K562 (cell line): ENCODE results near the gene ERLIN1. TPM values are rescaled to one million over a fixed set of nuclear protein-coding genes. Genes with fewer than 3 reads are reported as not detected.

Experiments
- ATAC-seq: fragments of 200-7000 bp; cut with Tn5 transposase; 3 replicates; pipeline ENCODE4 v1.9.1; 2020; ENCODE audit warnings: moderate library complexity
- BruUV-seq: library from RNA; stranded (reverse); fragments of 400-500 nt; replicated peaks from 2 replicates; lab custom pipeline; 2021; lab: Mats Ljungman, UMichigan
- CTCF ChIA-PET: fragments of 300-600 bp; formaldehyde crosslinking; extraction: SDS; loops from one replicate; lab custom pipeline; 2021; ENCODE audit warnings: low intra/inter-chr PET ratio; lab: Yijun Ruan, JAX
- POLR2A ChIA-PET: fragments of 300-600, 350-650 bp; sonication (Branson Sonifier 250); formaldehyde crosslinking; extraction: SDS; loops from one replicate; lab custom pipeline; 2021; ENCODE audit warnings: antibody characterized with exemption, inconsistent platforms; lab: Yijun Ruan, JAX
- DNase-seq, 4 experiments: peaks; one replicate each; pipeline versions ENCODE4 v3.0.0 to v3.0.0-alpha.2; 2011 to 2018; ENCODE audit warnings: low spot score in 3 of 4, mixed read lengths in 3 of 4; ENCODE audit errors: extremely low read depth in 1 of 4
- FAIRE-seq: peaks from 2 replicates; lab custom pipeline; 2011; peaks lifted over from hg19 to GRCh38; lab: Jason Lieb, UNC
- H2AFZ ChIP-seq: 2 replicates; pipeline ENCODE4 v1.6.0; 2011; ENCODE audit warnings: low read depth, low read length, control low read depth, inconsistent platforms
- H3K27ac ChIP-seq: fragments of 200-600 bp; 3 replicates; pipeline ENCODE4 v1.8.0; 2011; ENCODE audit warnings: low read depth, mild to moderate bottlenecking, control low read depth, inconsistent platforms, low read length, moderate library complexity, mixed read lengths; ENCODE audit errors: extremely low read depth
- H3K27me3 ChIP-seq, 2 experiments: fragments of 300-600 bp in 1 of 2; 2 replicates in 1 of 2; 3 replicates in 1 of 2; pipeline versions ENCODE4 v1.6.0 to v1.8.0; 2011; ENCODE audit warnings: inconsistent platforms in 2 of 2, low read length in 2 of 2, mild to moderate bottlenecking in 1 of 2, mixed read lengths in 1 of 2, moderate library complexity in 1 of 2; ENCODE audit not compliant: control insufficient read depth in 2 of 2, insufficient read depth in 2 of 2
- H3K36me3 ChIP-seq: fragments of 300-600 bp; 3 replicates; pipeline ENCODE4 v1.8.0; 2011; ENCODE audit warnings: mild to moderate bottlenecking, low read length, inconsistent platforms; ENCODE audit not compliant: control insufficient read depth, insufficient read depth
- H3K4me1 ChIP-seq, 2 experiments: fragments of 200-600 bp in 1 of 2; replicated peaks in 1 of 2; 2 replicates in 1 of 2; 3 replicates in 1 of 2; pipeline versions ENCODE4 v1.5.1 to v1.8.0; 2011; ENCODE audit warnings: inconsistent platforms in 2 of 2, low read length in 2 of 2, mild to moderate bottlenecking in 1 of 2, mixed read lengths in 1 of 2, moderate library complexity in 1 of 2; ENCODE audit not compliant: control insufficient read depth in 2 of 2, insufficient read depth in 2 of 2
- H3K4me2 ChIP-seq: 2 replicates; pipeline ENCODE4 v1.6.1; 2011; ENCODE audit warnings: low read length, control low read depth, inconsistent platforms, mixed read lengths; ENCODE audit not compliant: insufficient read depth
- H3K4me3 ChIP-seq: fragments of 200-600 bp; sonication (generic), shearing (Covaris generic); 2 replicates; pipeline ENCODE4 v1.5.1; 2016; ENCODE audit warnings: control low read depth, inconsistent platforms
- H3K79me2 ChIP-seq: fragments of 200-600 bp; 3 replicates; pipeline ENCODE4 v1.8.0; 2011; ENCODE audit warnings: low read length, inconsistent platforms; ENCODE audit not compliant: control insufficient read depth, insufficient read depth
- H3K9ac ChIP-seq, 2 experiments: 2 replicates each; pipeline versions ENCODE4 v1.6.0 to v1.6.1; 2011; ENCODE audit warnings: low read depth in 2 of 2, low read length in 2 of 2, control low read depth in 1 of 2, inconsistent platforms in 1 of 2, mild to moderate bottlenecking in 1 of 2, mixed read lengths in 1 of 2; ENCODE audit not compliant: insufficient read depth in 1 of 2
- H3K9me1 ChIP-seq: one replicate; pipeline ENCODE4 v1.6.0; 2011; ENCODE audit warnings: inconsistent platforms, mild to moderate bottlenecking, low read length, moderate library complexity; ENCODE audit not compliant: control insufficient read depth, insufficient read depth
- H3K9me3 ChIP-seq: replicated peaks from 2 replicates; pipeline ENCODE4 v1.5.1; 2011; ENCODE audit warnings: low read depth, low read length, inconsistent platforms; ENCODE audit not compliant: control insufficient read depth, insufficient read depth
- H4K20me1 ChIP-seq: replicated peaks from 2 replicates; pipeline ENCODE4 v1.6.1; 2011; ENCODE audit warnings: low read length, inconsistent platforms, mixed read lengths; ENCODE audit not compliant: control insufficient read depth, insufficient read depth
- ARID4B ChIP-seq: sonication (generic); formaldehyde crosslinking; IDR thresholded peaks from 2 replicates; pipeline ENCODE4 v1.8.0; 2022; ENCODE audit warnings: mild to moderate bottlenecking, missing genetic modification reagents
- FOXA3 ChIP-seq, 2 experiments: fragments of 450-650 bp in 1 of 2; sonication (generic) in 1 of 2; formaldehyde crosslinking; IDR thresholded peaks in 1 of 2; conservative IDR thresholded peaks in 1 of 2; 2 replicates each; pipeline versions ENCODE4 v1.4.0 to v1.8.0; 2020 to 2022; ENCODE audit warnings: mild to moderate bottlenecking in 2 of 2, missing genetic modification reagents in 1 of 2
- FOXK2 ChIP-seq, 2 experiments: fragments of 450-650 bp; IDR thresholded peaks in 1 of 2; conservative IDR thresholded peaks in 1 of 2; 2 replicates each; pipeline ENCODE4 v1.6.1; 2016; ENCODE audit warnings: low read depth in 2 of 2, mild to moderate bottlenecking in 1 of 2
- HMBOX1 ChIP-seq: sonication (generic); IDR thresholded peaks from 2 replicates; pipeline ENCODE4 v1.6.1; 2016
- KLF13 ChIP-seq: fragments of 450-650 bp; IDR thresholded peaks from 2 replicates; pipeline ENCODE4 v1.6.1; 2016; ENCODE audit warnings: missing genetic modification characterization, low read depth, mild to moderate bottlenecking, missing compliant biosample characterization, moderate library complexity, borderline replicate concordance
- MTA2 ChIP-seq: fragments of 450-650 bp; IDR thresholded peaks from 2 replicates; pipeline ENCODE4 v1.6.1; 2016; ENCODE audit warnings: low read depth
- RBM39 ChIP-seq: fragments of 200-400 bp; formaldehyde crosslinking; optimal IDR thresholded peaks from 2 replicates; pipeline ENCODE3; 2018; ENCODE audit warnings: low read depth, low read length
- SAP30 ChIP-seq: fragments of 200-600 bp; sonication (generic); IDR thresholded peaks from 2 replicates; pipeline ENCODE4 v1.6.1; 2012; ENCODE audit warnings: borderline replicate concordance, low read depth, mild to moderate bottlenecking, moderate library complexity, low read length, control low read depth, inconsistent platforms; ENCODE audit not compliant: insufficient read depth, poor library complexity, severe bottlenecking
- ZBTB8A ChIP-seq: fragments of 450-650 bp; IDR thresholded peaks from 2 replicates; pipeline ENCODE4 v1.6.1; 2018; ENCODE audit warnings: mild to moderate bottlenecking, moderate library complexity; ENCODE audit not compliant: partially characterized antibody
- ZNF436 ChIP-seq: fragments of 250-450, 450-650 bp; sonication (Bioruptor Pico); formaldehyde crosslinking; IDR thresholded peaks from 2 replicates; pipeline ENCODE4 v1.7.0; 2020; ENCODE audit warnings: mild to moderate bottlenecking
- WGBS: fragments of 100-300 bp; shearing (Covaris generic); methylation state at CpG from one replicate; pipeline ENCODE4 v1.1.6; 2016; ENCODE audit warnings: low coverage, mixed read lengths; ENCODE audit not compliant: insufficient coverage; ENCODE audit errors: missing lambda C conversion rate; 5-methylcytosine and 5-hydroxymethylcytosine counted together
- in situ Hi-C: fragments of 300-500 bp; cut with MboI; formaldehyde crosslinking; loops from 4 replicates; pipeline ENCODE4 v1.15.0; 2018; ENCODE audit warnings: inconsistent platforms, mixed read lengths
- intact Hi-C: fragments of 100-400 bp; cut with micrococcal nuclease; formaldehyde crosslinking; loops from 2 replicates; pipeline ENCODE4 v1.14.2; 2022
- polyA plus RNA-seq, 8 experiments: library from polyadenylated mRNA; depleted of rRNA in 4 of 8; stranded (reverse) in 5 of 8; unstranded in 3 of 8; fragments of >200 nt; fragmentation: Nextera tagmentation in 2 of 8; fragmentation: Illumina TruSeq in 1 of 8; extraction: Ambion mirVana in 2 of 8; extraction: Trizol in 1 of 8; gene quantifications; 2 replicates each; pipeline versions ENCODE4 v1.2.1 to v1.2.3, GENCODE V29; 2011 to 2014; ENCODE audit warnings: inconsistent platforms in 1 of 8, missing spikeins in 1 of 8
- total RNA-seq, 7 experiments: library from RNA; depleted of rRNA in 6 of 7; stranded (reverse); fragments of >200 nt in 6 of 7; fragmentation: Illumina TruSeq in 2 of 7; extraction: Trizol in 2 of 7; gene quantifications; 2 replicates each; pipeline versions ENCODE4 v1.2.1 to v1.2.3, GENCODE V29; 2011 to 2021; ENCODE audit warnings: low replicate concordance in 1 of 7

ERLIN1 gene
- total and polyA plus RNA-seq, 9 of the 15 experiments (the other 6 are each of a cell fraction or from before 2014, with no cell fraction given): 9.8 to 26.8 (median 15.5) TPM

DNA sequence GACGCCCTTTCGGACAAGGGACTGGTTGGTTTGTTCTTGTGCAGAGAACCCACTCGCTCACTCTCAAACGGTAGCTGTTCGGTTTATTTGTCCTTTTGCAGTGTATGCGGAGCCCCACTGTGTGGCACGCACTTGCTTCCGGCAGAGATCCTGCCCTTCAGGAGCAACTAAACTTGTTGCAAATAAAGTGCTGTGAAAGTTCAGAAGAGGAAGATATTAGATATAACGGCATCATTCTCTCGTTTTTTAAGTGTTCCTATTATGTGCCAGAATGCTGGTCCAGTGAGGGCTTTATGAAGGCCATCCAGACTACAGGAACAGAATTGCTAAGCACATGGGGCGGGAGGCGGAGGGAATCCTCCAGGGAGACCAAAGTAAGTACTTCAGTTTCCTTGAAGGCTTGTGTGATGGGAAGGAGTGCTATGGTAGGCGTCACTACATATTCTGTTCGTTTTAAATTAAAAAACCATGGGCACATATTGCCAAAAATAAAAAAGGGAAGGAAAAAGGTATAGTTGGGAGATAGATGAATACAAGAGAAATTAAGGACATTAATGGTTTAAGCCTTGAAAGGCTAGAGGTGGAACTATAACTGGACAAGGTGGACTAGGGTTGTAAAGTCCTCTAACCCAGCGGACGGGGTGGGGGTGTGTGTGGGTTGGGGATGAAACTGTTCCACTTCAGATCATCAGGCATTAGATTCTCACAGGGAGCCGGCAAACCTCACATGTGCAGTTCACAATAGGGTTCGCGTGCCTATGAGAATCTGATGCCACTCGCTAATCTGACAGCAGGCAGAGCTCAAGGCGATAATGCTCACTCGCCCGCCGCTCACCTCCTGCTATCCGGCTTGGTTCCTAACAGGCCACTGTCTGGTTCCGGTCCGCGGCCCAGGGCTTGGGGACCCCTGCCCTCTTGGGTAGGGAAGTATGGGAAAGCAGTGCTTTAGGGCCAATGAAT is 704 bp upstream of the ERLIN1 start (continued):
- TF ChIP-seq SAP30 (peak; percentile 19), ARID4B (CRISPR knock-in tag) (peak; percentile 25; the same call in 1 of the 2 replicates)

GRCh38 chr10:100184840-100185239 is 989 bp downstream of the ERLIN1 start:
- TF ChIP-seq RBM39 (no peak), ZNF436 (CRISPR knock-in tag) (no peak), FOXA3 (CRISPR knock-in tag; conservative IDR thresholded peaks at IDR 0.05 in 1 of 2, IDR thresholded peaks at IDR 0.05 in 1 of 2) (no peak), FOXK2 (conservative IDR thresholded peaks at IDR 0.05 in 1 of 2, IDR thresholded peaks at IDR 0.05 in 1 of 2; ENCODE audit: low read depth in 2 of 2) (0 out of 4 replicates have a peak, but pooled peaks of 1 of the 2 experiments have one; percentile 36), KLF13 (tag) (no peak), ZBTB8A (no peak), MTA2 (no peak), HMBOX1 (0 out of 2 replicates have a peak, but pooled peaks have one; percentile 23)
- BruUV-seq: no TSS peak
- Histone ChIP-seq H2AFZ (no peak overlapping the region; the same call in 1 of the 2 replicates), H3K9ac (peak overlapping the region; percentile 7 to 96; a peak in 3 of 4 replicates), H4K20me1 (no peaks in the 10 kb centered on the region), H3K36me3 (peaks cover 51% of the 10 kb centered on the region; the same call in 2 of the 3 replicates), H3K9me3 (no peaks in the 10 kb centered on the region), H3K27ac (peak overlapping the region; percentile 98), H3K79me2 (peaks cover 78% of the 10 kb centered on the region), H3K27me3 (no peaks in the 10 kb centered on the region), H3K9me1 (no peaks in the 10 kb centered on the region), H3K4me3 (peak overlapping the region; percentile 84), H3K4me1 (peaks cover 0 to 6% of the 10 kb centered on the region in 2 experiments; a peak in 2 of 5 replicates), H3K4me2 (peak overlapping the region; percentile 94)
- intact Hi-C loops: no loop called here
- in situ Hi-C loops: no loop called here
- FAIRE-seq (peak; percentile 82), DNase-seq (peak; percentile 9 to 62 (median 26)), ATAC-seq (peak; percentile 71)
- CTCF ChIA-PET: no interaction called here
- POLR2A ChIA-PET: no interaction called here
- 0% methylated on average over 4 of the region's 4 CpGs for WGBS
